ENCODE results near the gene DNMBP. TPM values are rescaled to one million over a fixed set of nuclear protein-coding genes. Genes with fewer than 3 reads are reported as not detected.

The DNMBP gene
- total and polyA plus RNA-seq, 2 of the 8 experiments (the other 6 are each of a cell fraction or from before 2014, with no cell fraction given): 19.1 to 26.4 TPM

DNA sequence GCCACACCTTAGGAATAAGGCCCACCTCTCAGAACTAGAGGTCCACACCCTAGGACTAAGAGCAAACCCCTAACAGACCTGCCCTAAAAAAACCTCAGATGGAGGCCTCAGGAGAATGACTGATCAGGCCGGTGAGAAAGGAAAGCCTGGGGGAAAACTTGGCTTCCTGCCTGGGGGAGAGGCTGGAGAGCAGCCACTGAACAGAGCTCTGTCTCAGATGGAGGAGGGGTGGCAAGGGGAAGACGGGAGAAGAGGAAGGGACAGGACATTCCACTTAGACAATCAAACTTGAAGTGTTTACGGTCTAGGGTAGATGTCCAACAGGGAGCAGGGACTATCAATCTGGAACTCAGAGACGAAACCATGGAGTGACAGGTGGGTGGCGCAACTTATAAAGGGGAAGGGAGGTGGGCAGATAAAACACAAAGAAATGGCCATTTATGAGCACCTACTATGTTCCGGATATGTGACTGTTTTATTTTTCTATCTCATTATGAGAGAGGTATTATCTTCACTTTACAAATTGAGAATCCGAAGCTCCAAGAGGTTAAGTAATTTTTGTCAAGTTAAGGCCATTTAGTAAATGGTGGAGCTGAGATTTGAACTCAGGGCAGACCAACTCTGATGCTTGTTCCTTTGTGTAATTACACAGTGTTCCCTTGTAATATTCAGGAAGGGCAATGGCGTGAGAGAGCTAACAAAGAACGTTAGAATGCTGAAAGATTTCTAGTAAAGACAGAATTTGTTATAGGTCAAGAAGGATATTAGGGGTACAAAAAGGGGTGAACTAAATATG is 82.6 kb downstream of the DNMBP start:
- Histone ChIP-seq H3K4me1 (replicated peaks in 1 of 4; ENCODE audit: control insufficient read depth in 3 of 4, insufficient read depth in 4 of 4, low read length in 3 of 4) (peaks cover 7 to 20% (median 13%) of the 10 kb centered on the region in 4 experiments; a peak in 6 of 7 replicates), H3K14ac (ENCODE audit: insufficient read length) (no peak overlapping the region), H3K18ac (ENCODE audit: extremely low read depth, low read length) (no peak overlapping the region; the same call in 1 of the 2 replicates), H3K9ac (replicated peaks in 1 of 4; ENCODE audit: extremely low read depth in 1 of 4, low read depth in 3 of 4, low read length in 3 of 4) (no peak overlapping the region), H4K20me1 (replicated peaks in 1 of 2; ENCODE audit: control insufficient read depth in 1 of 2, insufficient read depth in 2 of 2, low read length in 2 of 2) (no peaks in the 10 kb centered on the region), H3K23ac (ENCODE audit: insufficient read length) (no peak overlapping the region), H3K4me3 (ENCODE audit: extremely low read depth in 1 of 4, insufficient read depth in 2 of 4, low read depth in 3 of 4, low read length in 4 of 4) (no peak overlapping the region), H2BK5ac (ENCODE audit: low read depth, low read length) (no peak overlapping the region), H3K23me2 (ENCODE audit: low read depth, low read length) (no peaks in the 10 kb centered on the region), H4K8ac (ENCODE audit: extremely low read depth, insufficient read depth, low read length) (no peak overlapping the region), H4K91ac (replicated peaks; ENCODE audit: insufficient read length, low read length) (no peak overlapping the region), H4K5ac (ENCODE audit: insufficient read length, low read depth, low read length) (no peak overlapping the region), H3K4me2 (ENCODE audit: insufficient read depth in 1 of 2, low read depth in 2 of 2, low read length in 2 of 2) (no peak overlapping the region), H2BK12ac (ENCODE audit: low read depth, low read length) (0 out of 2 replicates have a peak overlapping the region, but pooled peaks have one; percentile 56), H3K27me3 (replicated peaks in 1 of 4; ENCODE audit: control insufficient read depth in 3 of 4, extremely low read depth in 1 of 4, insufficient read depth in 3 of 4, low read length in 3 of 4) (no peaks in the 10 kb centered on the region), H2BK15ac (ENCODE audit: low read length) (0 out of 2 replicates have a peak overlapping the region, but pooled peaks have one; percentile 76), H2AK5ac (ENCODE audit: low read depth, low read length) (peak overlapping the region; percentile 70; the same call in 1 of the 2 replicates), H2BK120ac (replicated peaks; ENCODE audit: low read depth, low read length) (no peak overlapping the region), H2AFZ (ENCODE audit: low read length) (no peak overlapping the region), H3K27ac (ENCODE audit: low read depth, low read length) (no peak overlapping the region), H3K36me3 (ENCODE audit: control insufficient read depth in 2 of 4, insufficient read depth in 4 of 4, low read length in 3 of 4) (no peaks in the 10 kb centered on the region), H3K79me1 (ENCODE audit: low read depth, low read length) (no peaks in the 10 kb centered on the region), H2BK20ac (ENCODE audit: low read length) (0 out of 2 replicates have a peak overlapping the region, but pooled peaks have one; percentile 34), H3K9me3 (ENCODE audit: insufficient read depth in 2 of 2, low read depth in 1 of 2, low read length in 1 of 2) (no peaks in the 10 kb centered on the region), H3K79me2 (ENCODE audit: control insufficient read depth in 1 of 2, insufficient read depth in 2 of 2, low read length in 2 of 2) (no peaks in the 10 kb centered on the region), H3K56ac (replicated peaks; ENCODE audit: insufficient read length, low read depth, low read length) (no peak overlapping the region), H3K4ac (replicated peaks; ENCODE audit: insufficient read length, low read depth, low read length) (no peak overlapping the region)
- DNase-seq (ENCODE audit: low read depth in 1 of 2, low spot score in 2 of 2) (no peak), FAIRE-seq (no peak)
- POLR2A ChIA-PET (ENCODE audit: partially characterized antibody): interaction anchor here (1.6 to 4.1 kb wide), 3 partner anchors 9 to 18 kb away, joined by 3 to 23 read pairs (median 11); no protein-coding TSS in a partner anchor
- CTCF ChIA-PET (ENCODE audit: partially characterized antibody): interaction anchor here (0.6 to 1.9 kb wide), 5 partner anchors 13 to 143 kb away, joined by 3 to 8 read pairs (median 3); partner anchors contain the start of gene DNMBP
- WGBS, 2 experiments (ENCODE audit: extremely low coverage in 1 of 2, insufficient coverage in 1 of 2, insufficient read length in 1 of 2, insufficient replicate concordance in 2 of 2, low coverage in 1 of 2, low lambda C conversion rate in 2 of 2, missing lambda C conversion rate in 1 of 2): 88% methylated on average over 9 of the region's 9 CpGs; no CpG with 5 or more reads in 1 of the 2 experiments
- TF ChIP-seq TAF1 (IDR thresholded peaks at IDR 0.05; ENCODE audit: low read depth, low read length) (no peak), CTBP2 (IDR thresholded peaks at IDR 0.05; ENCODE audit: borderline replicate concordance, insufficient read depth, insufficient read length, low read length) (no peak), SRF (IDR thresholded peaks at IDR 0.05; ENCODE audit: low read depth, low read length) (no peak), RBBP5 (IDR thresholded peaks at IDR 0.05; ENCODE audit: borderline replicate concordance, low read depth, low read length) (no peak), SUZ12 (IDR thresholded peaks at IDR 0.05; ENCODE audit: low read length) (no peak), POLR2A (IDR thresholded peaks at IDR 0.05; ENCODE audit: control extremely low read depth in 1 of 2, low read depth in 2 of 2, low read length in 2 of 2) (no peak), NRF1 (IDR thresholded peaks at IDR 0.05; ENCODE audit: low read depth, low read length) (no peak), KDM1A (IDR thresholded peaks at IDR 0.05; ENCODE audit: borderline replicate concordance, low read length) (no peak)
- TF ChIP-seq, protein P1, sequence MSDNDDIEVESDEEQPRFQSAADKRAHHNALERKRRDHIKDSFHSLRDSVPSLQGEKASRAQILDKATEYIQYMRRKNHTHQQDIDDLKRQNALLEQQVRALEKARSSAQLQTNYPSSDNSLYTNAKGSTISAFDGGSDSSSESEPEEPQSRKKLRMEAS (IDR thresholded peaks at IDR 0.05): no peak
- TF ChIP-seq, protein P2, sequence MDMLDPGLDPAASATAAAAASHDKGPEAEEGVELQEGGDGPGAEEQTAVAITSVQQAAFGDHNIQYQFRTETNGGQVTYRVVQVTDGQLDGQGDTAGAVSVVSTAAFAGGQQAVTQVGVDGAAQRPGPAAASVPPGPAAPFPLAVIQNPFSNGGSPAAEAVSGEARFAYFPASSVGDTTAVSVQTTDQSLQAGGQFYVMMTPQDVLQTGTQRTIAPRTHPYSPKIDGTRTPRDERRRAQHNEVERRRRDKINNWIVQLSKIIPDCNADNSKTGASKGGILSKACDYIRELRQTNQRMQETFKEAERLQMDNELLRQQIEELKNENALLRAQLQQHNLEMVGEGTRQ (IDR thresholded peaks at IDR 0.05; ENCODE audit: low read length): no peak

Measured in H1 (cell line).